Activated CD4-positive, alpha-beta T cell treated with anti-CD3 and anti-CD28 coated beads, Interleukin-2, amount 50 U/mL, for 48 hours (primary cell): Measurements from ENCODE around the gene EPS8.

ENCODE experiments used
- DNase-seq, 2 experiments: peaks; one replicate each; pipeline ENCODE4 v3.0.0-alpha.2; 2020

The EPS8 gene

GRCh38 chr12:15596174-15596573 lies 193.0 kb downstream of the EPS8 start:
- no peak for DNase-seq

- DNase-seq, result no peak
These were observed 196.3 kb downstream of the EPS8 start for GRCh38 chr12:15592934-15593333.

- no peak for DNase-seq
These were observed 197.4 kb downstream of the EPS8 start for GRCh38 chr12:15591811-15592210.

- DNase-seq, result peak; percentile 19 to 37
These were observed 198.9 kb downstream of the EPS8 start for GRCh38 chr12:15590180-15590826.

DNA sequence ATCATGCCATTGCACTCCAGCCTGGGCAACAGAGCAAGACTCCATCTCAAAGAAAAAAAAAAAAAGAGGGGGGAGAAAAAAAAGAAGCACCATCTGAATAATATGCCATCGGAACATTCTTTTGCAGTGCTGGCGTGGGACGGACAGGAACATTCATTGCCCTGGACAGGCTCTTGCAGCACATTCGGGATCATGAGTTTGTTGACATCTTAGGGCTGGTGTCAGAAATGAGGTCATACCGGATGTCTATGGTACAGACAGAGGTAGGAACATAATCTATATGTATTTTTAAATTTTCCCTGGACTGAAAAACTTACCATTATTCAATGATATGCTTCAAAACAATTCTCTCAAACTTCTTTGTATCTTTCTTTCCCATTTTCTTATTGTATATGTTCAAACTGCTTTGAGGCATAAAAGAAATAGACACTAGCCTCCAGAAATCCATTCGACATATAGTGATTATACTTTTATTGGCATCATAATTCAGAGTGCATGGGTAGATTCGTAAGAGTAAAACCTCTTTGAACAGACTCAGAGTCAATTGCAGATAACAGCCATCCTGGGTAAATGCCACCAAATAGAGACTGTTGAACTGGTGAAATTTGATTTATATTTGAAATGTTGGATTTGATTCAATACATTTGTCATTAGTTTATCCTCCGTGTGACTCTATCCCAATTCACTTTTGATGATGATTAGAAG lies 199.7 kb downstream of the EPS8 start:
- no peak for DNase-seq

- no peak for DNase-seq
These were observed 204.7 kb downstream of the EPS8 start for GRCh38 chr12:15584366-15585041.

- DNase-seq, result no peak
These were observed 205.4 kb downstream of the EPS8 start for GRCh38 chr12:15583804-15584203.

- no peak for DNase-seq
These were observed 208.2 kb downstream of the EPS8 start for GRCh38 chr12:15581006-15581405.

- DNase-seq, result no peak
These were observed 208.8 kb downstream of the EPS8 start for GRCh38 chr12:15580431-15580830.

DNA sequence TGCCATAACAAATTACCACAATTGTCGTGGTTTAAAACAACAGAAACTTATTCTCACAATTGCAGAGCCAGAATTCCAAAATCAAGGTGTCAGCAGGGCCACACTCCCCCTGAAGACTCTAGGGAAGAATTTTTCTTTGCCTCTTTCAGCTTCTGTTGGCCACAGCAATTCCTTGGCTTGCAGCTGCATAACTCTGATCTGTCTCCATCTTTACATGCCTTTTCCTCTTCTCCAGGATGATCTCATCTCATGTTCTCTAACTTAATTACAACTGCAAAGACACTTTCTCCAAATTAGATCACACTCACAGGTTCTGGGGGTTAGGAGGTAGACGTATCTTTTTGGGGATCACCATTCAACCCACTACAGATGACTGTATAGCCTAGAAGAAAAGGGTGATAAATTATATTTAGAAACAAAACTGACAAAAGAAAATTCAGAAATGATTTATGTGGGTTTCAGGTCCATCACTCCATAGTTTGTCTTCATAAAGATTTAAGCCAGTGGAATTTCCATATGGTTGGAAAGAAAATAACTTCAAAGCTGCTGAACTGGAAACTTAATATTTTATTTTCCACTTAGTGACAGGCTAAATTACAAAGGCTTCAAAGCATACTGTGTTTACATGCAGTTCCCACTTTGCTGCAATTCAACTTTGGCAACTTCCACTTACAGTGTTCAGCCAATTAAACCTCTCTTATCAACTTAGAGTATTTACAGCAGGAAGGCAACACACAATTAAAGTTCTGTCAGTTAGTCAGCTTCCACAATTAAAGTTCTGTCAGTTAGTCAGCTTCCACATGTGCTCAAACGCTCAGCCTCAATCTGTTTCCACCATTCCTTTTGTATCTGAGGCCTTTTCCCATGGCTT lies 213.3 kb downstream of the EPS8 start:
- no peak for DNase-seq

GRCh38 chr12:15574353-15574752 lies 214.8 kb downstream of the EPS8 start:
- DNase-seq, result no peak
